OCI-LY7 (cell line): Measurements from ENCODE around the gene ANAPC5. TPM values are rescaled to one million over a fixed set of nuclear protein-coding genes. Genes with fewer than 3 reads are reported as not detected.

Experiments
- BruUV-seq: library from RNA; stranded (reverse); fragments of 400-500 nt; replicated peaks from 2 replicates; lab custom pipeline; 2021; lab: Mats Ljungman, UMichigan
- CTCF ChIA-PET: fragments of 300-600 bp; sonication (Branson Sonifier 250); formaldehyde crosslinking; loops from one replicate; lab custom pipeline; 2022; ENCODE audit warnings: antibody characterized with exemption; ENCODE audit not compliant: unreplicated experiment; lab: Charles Lee
- POLR2A ChIA-PET: fragments of 300-600 bp; sonication (Branson Sonifier 250); formaldehyde crosslinking; loops from one replicate; lab custom pipeline; 2022; ENCODE audit warnings: antibody characterized with exemption; lab: Charles Lee
- DNase-seq: peaks from one replicate; pipeline ENCODE4 v3.0.0-alpha.2; 2015; ENCODE audit warnings: low spot score
- H2AFZ ChIP-seq: fragments of 200-600 bp; sonication (generic), shearing (Covaris generic); 2 replicates; pipeline ENCODE4 v1.6.1; 2014; ENCODE audit warnings: mild to moderate bottlenecking, antibody characterized with exemption, low read length, moderate library complexity
- H3K27ac ChIP-seq: fragments of 200-600 bp; sonication (generic); 2 replicates; pipeline ENCODE4 v1.5.1; 2014; ENCODE audit warnings: mixed run types, low read depth, mild to moderate bottlenecking, moderate library complexity, low read length, inconsistent platforms; ENCODE audit not compliant: poor library complexity, severe bottlenecking
- H3K36me3 ChIP-seq: fragments of 200-600 bp; sonication (generic); 2 replicates; pipeline ENCODE4 v1.6.1; 2014; ENCODE audit warnings: mild to moderate bottlenecking, antibody characterized with exemption, low read length, moderate library complexity, mixed read lengths; ENCODE audit not compliant: insufficient read depth
- H3K4me1 ChIP-seq: fragments of 200-600 bp; sonication (generic); 2 replicates; pipeline ENCODE4 v1.5.1; 2014; ENCODE audit warnings: mild to moderate bottlenecking, low read length; ENCODE audit not compliant: insufficient read depth, poor library complexity, severe bottlenecking
- H3K4me2 ChIP-seq: fragments of 200-600 bp; sonication (generic); 2 replicates; pipeline ENCODE4 v1.6.1; 2014; ENCODE audit warnings: mild to moderate bottlenecking, low read length
- H3K4me3 ChIP-seq: fragments of 200-600 bp; sonication (generic); 2 replicates; pipeline ENCODE4 v1.5.1; 2014; ENCODE audit warnings: mild to moderate bottlenecking, low read depth, low read length; ENCODE audit not compliant: poor library complexity, severe bottlenecking
- H3K79me2 ChIP-seq: fragments of 200-600 bp; sonication (generic); 2 replicates; pipeline ENCODE4 v1.6.1; 2016; ENCODE audit warnings: low read depth, mild to moderate bottlenecking, low read length, moderate library complexity, mixed read lengths; ENCODE audit not compliant: insufficient read depth
- H3K9me2 ChIP-seq: fragments of 200-600 bp; sonication (generic); 2 replicates; pipeline ENCODE4 v1.6.1; 2016; ENCODE audit warnings: mild to moderate bottlenecking, low read length, mixed read lengths; ENCODE audit not compliant: insufficient read depth
- H3K9me3 ChIP-seq: fragments of 200-600 bp; sonication (generic); 2 replicates; pipeline ENCODE4 v1.6.1; 2014; ENCODE audit warnings: mild to moderate bottlenecking, mixed run types, low read length, mixed read lengths
- H4K20me1 ChIP-seq: fragments of 200-600 bp; sonication (generic); 2 replicates; pipeline ENCODE4 v1.6.1; 2014; ENCODE audit warnings: mild to moderate bottlenecking, antibody characterized with exemption, low read length, moderate library complexity, mixed read lengths; ENCODE audit not compliant: insufficient read depth
- CTCF ChIP-seq: fragments of 200-600 bp; sonication (generic); conservative IDR thresholded peaks from 2 replicates; pipeline ENCODE4 v1.5.1; 2014; ENCODE audit warnings: mild to moderate bottlenecking, antibody characterized with exemption, low read length, moderate library complexity, mixed read lengths
- EZH2phosphoT487 ChIP-seq: fragments of 200-600 bp; sonication (generic); IDR thresholded peaks from 2 replicates; pipeline ENCODE4 v1.6.1; 2018; ENCODE audit warnings: low read depth, borderline replicate concordance, mild to moderate bottlenecking, mixed run types, antibody characterized with exemption, low read length, moderate library complexity, mixed read lengths
- intact Hi-C: fragments of 100-400 bp; cut with micrococcal nuclease; formaldehyde crosslinking; loops from one replicate; pipeline ENCODE4 v1.10.0; 2022; ENCODE audit not compliant: unreplicated experiment
- total RNA-seq, 2 experiments: library from RNA; depleted of rRNA in 1 of 2; stranded (reverse); fragments of >200 nt in 1 of 2; shearing (Covaris generic) in 1 of 2; gene quantifications; 2 replicates each; pipeline ENCODE4 v1.2.3, GENCODE V29; 2014 to 2022

ANAPC5 gene
- total RNA-seq, 2 experiments from 2014 or later: 186 to 217 TPM

- no peak overlapping the region for H3K4me3 ChIP-seq
- TF ChIP-seq EZH2phosphoT487 (no peak), CTCF (0 out of 2 replicates have a peak, but pooled peaks have one; percentile 38)
- H3K9me3 ChIP-seq: no peaks in the 10 kb centered on the region
- no peaks in the 10 kb centered on the region for H3K4me1 ChIP-seq
- DNase-seq: no peak
- H3K36me3 ChIP-seq: no peaks in the 10 kb centered on the region
- CTCF ChIA-PET: no interaction called here
- no peaks in the 10 kb centered on the region for H4K20me1 ChIP-seq
- POLR2A ChIA-PET: interaction anchor here (0.7 kb wide), 1 partner anchor 164 kb away, joined by 3 read pairs; no protein-coding TSS in a partner anchor
- intact Hi-C loops: no loop called here
- H3K9me2 ChIP-seq: no peaks in the 10 kb centered on the region
- H3K4me2 ChIP-seq: no peak overlapping the region
- H3K27ac ChIP-seq: no peak overlapping the region
- no TSS peak for BruUV-seq
- H2AFZ ChIP-seq: no peak overlapping the region
- H3K79me2 ChIP-seq: no peaks in the 10 kb centered on the region
Observed at GRCh38 chr12:121383601-121384021, 31.4 kb upstream of the ANAPC5 start.

GRCh38 chr12:121379945-121380344 lies 27.7 kb upstream of the ANAPC5 start:
- BruUV-seq: no TSS peak
- TF ChIP-seq EZH2phosphoT487: no peak
- no peak for TF ChIP-seq CTCF
- no peaks in the 10 kb centered on the region for H4K20me1 ChIP-seq
- no peaks in the 10 kb centered on the region for H3K79me2 ChIP-seq
- no peaks in the 10 kb centered on the region for H3K9me3 ChIP-seq
- H2AFZ ChIP-seq: no peak overlapping the region
- H3K27ac ChIP-seq: no peak overlapping the region
- H3K4me2 ChIP-seq: no peak overlapping the region
- H3K9me2 ChIP-seq: no peaks in the 10 kb centered on the region
- no peak for DNase-seq
- ChIA-PET POLR2A (no interaction called here), CTCF (no interaction called here)
- intact Hi-C loops: no loop called here
- no peaks in the 10 kb centered on the region for H3K4me1 ChIP-seq
- H3K36me3 ChIP-seq: no peaks in the 10 kb centered on the region
- H3K4me3 ChIP-seq: no peak overlapping the region

DNA sequence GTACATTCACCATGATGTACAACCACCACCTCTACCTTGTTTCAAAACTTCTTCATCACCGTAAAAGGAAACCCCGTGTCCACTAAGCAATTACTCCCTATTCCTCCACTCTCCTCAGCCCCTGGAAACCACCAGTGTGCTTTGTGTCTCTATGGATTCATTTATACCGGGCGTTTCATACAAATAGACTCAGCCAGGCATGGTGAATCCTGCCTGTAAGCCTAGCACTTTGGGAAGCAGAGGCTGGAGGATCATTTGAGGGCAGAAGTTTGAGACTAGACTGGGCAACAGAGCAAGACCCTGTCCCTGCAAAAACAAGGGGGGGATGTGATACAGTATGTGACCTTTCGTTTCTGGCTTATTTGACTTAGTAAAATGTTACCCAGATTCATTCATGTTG lies 26.5 kb upstream of the ANAPC5 start:
- Histone ChIP-seq H3K9me2 (no peaks in the 10 kb centered on the region), H3K79me2 (no peaks in the 10 kb centered on the region), H3K9me3 (no peaks in the 10 kb centered on the region), H4K20me1 (no peaks in the 10 kb centered on the region), H3K4me3 (no peak overlapping the region), H3K36me3 (no peaks in the 10 kb centered on the region), H3K27ac (no peak overlapping the region), H3K4me1 (no peaks in the 10 kb centered on the region), H3K4me2 (no peak overlapping the region), H2AFZ (no peak overlapping the region)
- intact Hi-C loops: no loop called here
- BruUV-seq: no TSS peak
- no peak for DNase-seq
- CTCF ChIA-PET: no interaction called here
- POLR2A ChIA-PET: interaction anchor here (0.7 kb wide), 1 partner anchor 377 kb away, joined by 3 read pairs; no protein-coding TSS in a partner anchor
- TF ChIP-seq CTCF (no peak), EZH2phosphoT487 (no peak)
